Esophagus squamous epithelium (tissue), 4 donors: ENCODE data around the gene TNIK.

Experiments used
- POLR2A ChIP-seq, 4 donors: fragments of 450-650 bp; IDR thresholded peaks; one replicate each; pipeline ENCODE4 v1.6.1; 2017; ENCODE audit warnings: antibody characterized with exemption in 4 of 4, mild to moderate bottlenecking in 4 of 4, moderate library complexity in 3 of 4
- TF ChIP-seq, protein P1 (sequence below), 6 experiments: fragments of 450-650 bp in 4 of 6; fragments of 200-600 bp in 2 of 6; sonication (generic) in 2 of 6; IDR thresholded peaks; one replicate each; pipeline ENCODE4 v1.5.1; 2016 to 2019; ENCODE audit warnings: antibody characterized with exemption in 6 of 6, mild to moderate bottlenecking in 4 of 6, moderate library complexity in 4 of 6

- TF ChIP-seq, protein P1, sequence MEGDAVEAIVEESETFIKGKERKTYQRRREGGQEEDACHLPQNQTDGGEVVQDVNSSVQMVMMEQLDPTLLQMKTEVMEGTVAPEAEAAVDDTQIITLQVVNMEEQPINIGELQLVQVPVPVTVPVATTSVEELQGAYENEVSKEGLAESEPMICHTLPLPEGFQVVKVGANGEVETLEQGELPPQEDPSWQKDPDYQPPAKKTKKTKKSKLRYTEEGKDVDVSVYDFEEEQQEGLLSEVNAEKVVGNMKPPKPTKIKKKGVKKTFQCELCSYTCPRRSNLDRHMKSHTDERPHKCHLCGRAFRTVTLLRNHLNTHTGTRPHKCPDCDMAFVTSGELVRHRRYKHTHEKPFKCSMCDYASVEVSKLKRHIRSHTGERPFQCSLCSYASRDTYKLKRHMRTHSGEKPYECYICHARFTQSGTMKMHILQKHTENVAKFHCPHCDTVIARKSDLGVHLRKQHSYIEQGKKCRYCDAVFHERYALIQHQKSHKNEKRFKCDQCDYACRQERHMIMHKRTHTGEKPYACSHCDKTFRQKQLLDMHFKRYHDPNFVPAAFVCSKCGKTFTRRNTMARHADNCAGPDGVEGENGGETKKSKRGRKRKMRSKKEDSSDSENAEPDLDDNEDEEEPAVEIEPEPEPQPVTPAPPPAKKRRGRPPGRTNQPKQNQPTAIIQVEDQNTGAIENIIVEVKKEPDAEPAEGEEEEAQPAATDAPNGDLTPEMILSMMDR (IDR thresholded peaks at IDR 0.05), result no peak
- TF ChIP-seq POLR2A (IDR thresholded peaks at IDR 0.05), result no peak
Measured at GRCh38 chr3:171054231-171054630, 406.0 kb downstream of the TNIK start.
